Prostate gland (tissue), 2 donors: ENCODE measurements around the gene DTNB.

ENCODE experiments used
- POLR2A ChIP-seq: fragments of 450-650 bp; IDR thresholded peaks from one replicate; pipeline ENCODE4 v1.6.1; 2016; ENCODE audit warnings: antibody characterized with exemption, mild to moderate bottlenecking
- TF ChIP-seq, protein P1 (sequence below), 4 experiments: fragments of 200-600 bp in 2 of 4; fragments of 450-650 bp in 2 of 4; sonication (generic) in 2 of 4; IDR thresholded peaks; 1 replicate in 3 of 4; 2 replicates in 1 of 4; pipeline ENCODE4 v1.5.1; 2016 to 2019; ENCODE audit warnings: antibody characterized with exemption in 4 of 4, mild to moderate bottlenecking in 2 of 4, moderate library complexity in 2 of 4

DNA sequence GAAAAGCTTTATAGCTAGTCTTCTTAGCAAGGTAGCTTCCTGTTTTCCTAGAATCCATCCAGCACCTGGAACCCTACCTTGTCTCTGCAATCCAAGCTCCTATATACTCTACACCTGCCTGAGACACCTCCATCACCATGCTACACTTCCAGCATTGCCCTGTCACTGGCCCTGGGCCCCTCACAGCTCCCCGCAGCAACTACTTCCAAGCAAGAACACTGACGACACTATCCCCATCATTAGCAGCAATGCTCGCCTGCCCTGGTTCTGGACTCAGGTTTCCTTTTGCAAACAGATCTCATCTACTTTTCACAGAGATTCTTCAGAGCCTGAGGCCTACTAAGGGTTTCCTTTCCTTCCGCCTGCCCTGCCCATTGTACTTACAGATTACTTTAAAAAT, 121.1 kb downstream of the DTNB start:
- no peak for TF ChIP-seq POLR2A
- TF ChIP-seq, protein P1, sequence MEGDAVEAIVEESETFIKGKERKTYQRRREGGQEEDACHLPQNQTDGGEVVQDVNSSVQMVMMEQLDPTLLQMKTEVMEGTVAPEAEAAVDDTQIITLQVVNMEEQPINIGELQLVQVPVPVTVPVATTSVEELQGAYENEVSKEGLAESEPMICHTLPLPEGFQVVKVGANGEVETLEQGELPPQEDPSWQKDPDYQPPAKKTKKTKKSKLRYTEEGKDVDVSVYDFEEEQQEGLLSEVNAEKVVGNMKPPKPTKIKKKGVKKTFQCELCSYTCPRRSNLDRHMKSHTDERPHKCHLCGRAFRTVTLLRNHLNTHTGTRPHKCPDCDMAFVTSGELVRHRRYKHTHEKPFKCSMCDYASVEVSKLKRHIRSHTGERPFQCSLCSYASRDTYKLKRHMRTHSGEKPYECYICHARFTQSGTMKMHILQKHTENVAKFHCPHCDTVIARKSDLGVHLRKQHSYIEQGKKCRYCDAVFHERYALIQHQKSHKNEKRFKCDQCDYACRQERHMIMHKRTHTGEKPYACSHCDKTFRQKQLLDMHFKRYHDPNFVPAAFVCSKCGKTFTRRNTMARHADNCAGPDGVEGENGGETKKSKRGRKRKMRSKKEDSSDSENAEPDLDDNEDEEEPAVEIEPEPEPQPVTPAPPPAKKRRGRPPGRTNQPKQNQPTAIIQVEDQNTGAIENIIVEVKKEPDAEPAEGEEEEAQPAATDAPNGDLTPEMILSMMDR (IDR thresholded peaks at IDR 0.05): no peak
